PC-3 (cell line): ENCODE data around the gene RTF1. TPM values are rescaled to one million over a fixed set of nuclear protein-coding genes. Genes with fewer than 3 reads are reported as not detected.
"Not testable (repeated sequence)": the region's sequence is repeated elsewhere in the genome, so short reads cannot be mapped to it uniquely, and the experiment has no call there.

Experiments
- ATAC-seq: fragments of 200-7000 bp; cut with Tn5 transposase; 2 replicates; pipeline ENCODE4 v1.9.1; 2020; ENCODE audit warnings: mild to moderate bottlenecking, moderate library complexity
- BruUV-seq: library from RNA; stranded (reverse); fragments of 400-500 nt; replicated peaks from 2 replicates; lab custom pipeline; 2021; lab: Mats Ljungman, UMichigan
- CTCF ChIA-PET: fragments of 300-600 bp; sonication (Branson Sonifier 250); formaldehyde crosslinking; loops from one replicate; lab custom pipeline; 2022; ENCODE audit warnings: antibody characterized with exemption; lab: Charles Lee
- POLR2A ChIA-PET: fragments of 300-600 bp; sonication (Branson Sonifier 250); formaldehyde crosslinking; loops from one replicate; lab custom pipeline; 2022; ENCODE audit warnings: antibody characterized with exemption; ENCODE audit not compliant: unreplicated experiment; lab: Charles Lee
- DNase-seq: peaks from one replicate; pipeline ENCODE4 v3.0.0-alpha.2; 2015
- H2AFZ ChIP-seq: fragments of 300-600 bp; sonication (generic); 2 replicates; pipeline ENCODE4 v1.6.0; 2016; ENCODE audit warnings: antibody characterized with exemption, low read length
- H3F3A ChIP-seq: fragments of 300-600 bp; sonication (generic); one replicate; pipeline ENCODE4 v1.6.0; 2017; ENCODE audit warnings: antibody characterized with exemption, low read length, control low read depth, mild to moderate bottlenecking; ENCODE audit not compliant: unreplicated experiment
- H3K27ac ChIP-seq: fragments of 300-600 bp; sonication (generic); 2 replicates; pipeline ENCODE4 v1.5.1; 2016; ENCODE audit warnings: mild to moderate bottlenecking, low read length
- H3K27me3 ChIP-seq: fragments of 300-600 bp; sonication (generic); 2 replicates; pipeline ENCODE4 v1.6.1; 2016; ENCODE audit warnings: low read length, mixed read lengths
- H3K36me3 ChIP-seq: fragments of 300-600 bp; sonication (generic); 2 replicates; pipeline ENCODE4 v1.6.1; 2016; ENCODE audit warnings: low read depth, mixed run types, low read length, mixed read lengths
- H3K4me1 ChIP-seq: fragments of 300-600 bp; sonication (generic); 2 replicates; pipeline ENCODE4 v1.5.1; 2016; ENCODE audit warnings: low read length; ENCODE audit not compliant: insufficient read depth
- H3K4me2 ChIP-seq: fragments of 300-600 bp; sonication (generic); 2 replicates; pipeline ENCODE4 v1.6.0; 2016; ENCODE audit warnings: low read length
- H3K4me3 ChIP-seq: fragments of 300-600 bp; sonication (generic); 2 replicates; pipeline ENCODE4 v1.5.1; 2016; ENCODE audit warnings: mild to moderate bottlenecking, low read length, mixed read lengths
- H3K79me2 ChIP-seq: fragments of 300-600 bp; sonication (generic); 2 replicates; pipeline ENCODE4 v1.6.1; 2017; ENCODE audit warnings: low read length, mixed read lengths
- H3K9ac ChIP-seq: fragments of 300-600 bp; sonication (generic); 2 replicates; pipeline ENCODE4 v1.6.0; 2016; ENCODE audit warnings: mild to moderate bottlenecking, low read length
- H3K9me2 ChIP-seq: fragments of 300-600 bp; sonication (generic); replicated peaks from 2 replicates; pipeline ENCODE4 v1.6.1; 2016; ENCODE audit warnings: mixed run types, low read length, mixed read lengths
- H3K9me3 ChIP-seq: fragments of 300-600 bp; sonication (generic); 2 replicates; pipeline ENCODE4 v1.6.1; 2016; ENCODE audit warnings: low read length, mixed read lengths
- H4K20me1 ChIP-seq: fragments of 300-600 bp; sonication (generic); 2 replicates; pipeline ENCODE4 v1.6.1; 2016; ENCODE audit warnings: low read length, mixed read lengths
- EZH2 ChIP-seq: fragments of 300-600 bp; sonication (generic); IDR thresholded peaks from one replicate; pipeline ENCODE4 v1.6.1; 2017; ENCODE audit warnings: antibody characterized with exemption, mild to moderate bottlenecking, low read length; ENCODE audit not compliant: unreplicated experiment
- EZH2phosphoT487 ChIP-seq: fragments of 300-600 bp; sonication (generic); IDR thresholded peaks from 2 replicates; pipeline ENCODE4 v1.6.1; 2018; ENCODE audit warnings: mild to moderate bottlenecking, antibody characterized with exemption, low read length, borderline replicate concordance
- intact Hi-C: fragments of 100-400 bp; cut with micrococcal nuclease; formaldehyde crosslinking; loops from 2 replicates; pipeline ENCODE4 v1.9.0; 2023
- total RNA-seq: library from RNA; depleted of rRNA; stranded (reverse); fragments of >200 nt; gene quantifications from 2 replicates; pipeline ENCODE4 v1.2.3, GENCODE V29; 2014
- TF ChIP-seq, protein P1 (sequence below): fragments of 300-600 bp; sonication (generic); conservative IDR thresholded peaks from 2 replicates; pipeline ENCODE4 v1.5.1; 2017; ENCODE audit warnings: antibody characterized with exemption, low read depth, mild to moderate bottlenecking, low read length

The RTF1 gene
- total RNA-seq, 1 experiment from 2014 or later = 20.2 TPM

DNA sequence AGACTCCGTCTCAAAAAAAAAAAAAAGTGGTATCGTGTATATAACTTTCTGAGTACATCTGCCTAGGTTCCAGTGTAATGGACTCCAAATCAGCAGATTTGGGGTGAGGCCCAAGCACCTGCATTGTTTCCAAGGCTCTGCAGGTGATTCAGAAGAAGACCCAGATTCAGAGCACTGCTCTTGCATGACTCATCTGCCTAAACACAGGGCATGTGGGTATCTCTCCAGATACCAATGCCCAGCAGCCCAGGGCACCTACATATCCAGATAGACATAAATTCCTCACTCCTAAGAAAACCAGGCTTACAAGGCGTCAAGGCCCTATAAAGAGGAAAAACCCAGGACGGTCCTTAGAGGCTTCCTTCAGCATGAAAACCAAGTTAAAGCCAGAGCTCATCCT lies 38.9 kb upstream of the RTF1 start:
- ATAC-seq (peak; percentile 61), DNase-seq (peak; percentile 40)
- Histone ChIP-seq H4K20me1 (no peaks in the 10 kb centered on the region), H2AFZ (no peak overlapping the region), H3K4me1 (no peaks in the 10 kb centered on the region), H3K27me3 (no peaks in the 10 kb centered on the region), H3K9me3 (no peaks in the 10 kb centered on the region), H3K9ac (no peak overlapping the region), H3K4me2 (no peak overlapping the region), H3K27ac (no peak overlapping the region), H3K79me2 (no peaks in the 10 kb centered on the region), H3K4me3 (no peak overlapping the region), H3K36me3 (peaks cover 44% of the 10 kb centered on the region), H3K9me2 (no peaks in the 10 kb centered on the region), H3F3A (no peaks in the 10 kb centered on the region)
- TF ChIP-seq, protein P1, sequence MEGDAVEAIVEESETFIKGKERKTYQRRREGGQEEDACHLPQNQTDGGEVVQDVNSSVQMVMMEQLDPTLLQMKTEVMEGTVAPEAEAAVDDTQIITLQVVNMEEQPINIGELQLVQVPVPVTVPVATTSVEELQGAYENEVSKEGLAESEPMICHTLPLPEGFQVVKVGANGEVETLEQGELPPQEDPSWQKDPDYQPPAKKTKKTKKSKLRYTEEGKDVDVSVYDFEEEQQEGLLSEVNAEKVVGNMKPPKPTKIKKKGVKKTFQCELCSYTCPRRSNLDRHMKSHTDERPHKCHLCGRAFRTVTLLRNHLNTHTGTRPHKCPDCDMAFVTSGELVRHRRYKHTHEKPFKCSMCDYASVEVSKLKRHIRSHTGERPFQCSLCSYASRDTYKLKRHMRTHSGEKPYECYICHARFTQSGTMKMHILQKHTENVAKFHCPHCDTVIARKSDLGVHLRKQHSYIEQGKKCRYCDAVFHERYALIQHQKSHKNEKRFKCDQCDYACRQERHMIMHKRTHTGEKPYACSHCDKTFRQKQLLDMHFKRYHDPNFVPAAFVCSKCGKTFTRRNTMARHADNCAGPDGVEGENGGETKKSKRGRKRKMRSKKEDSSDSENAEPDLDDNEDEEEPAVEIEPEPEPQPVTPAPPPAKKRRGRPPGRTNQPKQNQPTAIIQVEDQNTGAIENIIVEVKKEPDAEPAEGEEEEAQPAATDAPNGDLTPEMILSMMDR = no peak
- TF ChIP-seq EZH2 (no peak), EZH2phosphoT487 (no peak)
- POLR2A ChIA-PET = no interaction called here
- intact Hi-C loops = no loop called here
- CTCF ChIA-PET = no interaction called here
- BruUV-seq = no TSS peak

GRCh38 chr15:41383974-41384749 lies 32.7 kb upstream of the RTF1 start:
- not testable (repeated sequence) for H3K27ac ChIP-seq, ATAC-seq

GRCh38 chr15:41387646-41388045 lies 29.2 kb upstream of the RTF1 start:
- TF ChIP-seq, protein P1 = no peak
- TF ChIP-seq EZH2 = no peak
- no peak for TF ChIP-seq EZH2phosphoT487
- no TSS peak for BruUV-seq
- no peaks in the 10 kb centered on the region for H4K20me1 ChIP-seq
- H3K27me3 ChIP-seq = no peaks in the 10 kb centered on the region
- ChIA-PET CTCF (no interaction called here), POLR2A (no interaction called here)
- H3K9ac ChIP-seq = no peak overlapping the region
- H3K4me1 ChIP-seq = no peaks in the 10 kb centered on the region
- no peaks in the 10 kb centered on the region for H3K9me3 ChIP-seq
- H3K4me3 ChIP-seq = no peak overlapping the region
- H3F3A ChIP-seq = no peaks in the 10 kb centered on the region
- ATAC-seq (no peak), DNase-seq (no peak)
- 0 out of 2 replicates have a peak, but pooled peaks cover 5% of the 10 kb centered on the region for H3K36me3 ChIP-seq
- intact Hi-C loops = no loop called here
- no peaks in the 10 kb centered on the region for H3K9me2 ChIP-seq
- H3K79me2 ChIP-seq = no peaks in the 10 kb centered on the region
- no peak overlapping the region for H3K4me2 ChIP-seq
- no peak overlapping the region for H3K27ac ChIP-seq
- H2AFZ ChIP-seq = no peak overlapping the region

More at GRCh38 chr15:41383974-41384749, 32.7 kb upstream of the RTF1 start:
- H3K9ac ChIP-seq, H3K4me2 ChIP-seq, intact Hi-C loops, H3K9me3 ChIP-seq, H3K4me1 ChIP-seq, H3K4me3 ChIP-seq, CTCF ChIA-PET, H4K20me1 ChIP-seq, BruUV-seq, H2AFZ ChIP-seq, POLR2A ChIA-PET, H3K79me2 ChIP-seq, DNase-seq, H3K9me2 ChIP-seq, H3K27me3 ChIP-seq, H3F3A ChIP-seq: not testable (repeated sequence)
- peaks cover 23% of the 10 kb centered on the region; the same call in 1 of the 2 replicates for H3K36me3 ChIP-seq
